Fibroblast of skin of right quadriceps (primary cell): Measurements from ENCODE around the gene ITSN1.
A peak's percentile ranks its signal among the peaks of the same experiment; 100 is the strongest.
"Not testable (repeated sequence)": the region's sequence is repeated elsewhere in the genome, so short reads cannot be mapped to it uniquely, and the experiment has no call there.

Experiments used
- DNase-seq: peaks from one replicate; pipeline ENCODE4 v3.0.0-alpha.2; 2013

Gene ITSN1

GRCh38 chr21:33901412-33902288 is 259.3 kb downstream of the ITSN1 start:
- peak; percentile 62 for DNase-seq

- DNase-seq: no peak
These were observed 260.0 kb downstream of the ITSN1 start for GRCh38 chr21:33902349-33902748.

GRCh38 chr21:33904041-33904440 is 261.7 kb downstream of the ITSN1 start:
- no peak for DNase-seq

- DNase-seq: no peak
These were observed 266.5 kb downstream of the ITSN1 start for GRCh38 chr21:33908760-33909159.

GRCh38 chr21:33909756-33910155 is 267.5 kb downstream of the ITSN1 start:
- DNase-seq: no peak

- DNase-seq: no peak
These were observed 271.9 kb downstream of the ITSN1 start for GRCh38 chr21:33914188-33914587.

- DNase-seq: peak; percentile 97
These were observed 273.3 kb downstream of the ITSN1 start, which contains the start of gene ATP5PO for GRCh38 chr21:33915368-33916199. TSS of gene ATP5PO (minus strand) at chr21:33915804. CDS start at chr21:33915763, 41 bp downstream.

GRCh38 chr21:33916200-33916567 is 273.9 kb downstream of the ITSN1 start:
- DNase-seq: no peak

- no peak for DNase-seq
These were observed 275.1 kb downstream of the ITSN1 start for GRCh38 chr21:33917421-33917820.

- peak; percentile 70 for DNase-seq
These were observed 281.9 kb downstream of the ITSN1 start for GRCh38 chr21:33924079-33924765.

GRCh38 chr21:33924766-33925100 is 282.4 kb downstream of the ITSN1 start:
- no peak for DNase-seq

GRCh38 chr21:33926248-33926647 is 283.9 kb downstream of the ITSN1 start:
- not testable (repeated sequence) for DNase-seq

- not testable (repeated sequence) for DNase-seq
These were observed 288.9 kb downstream of the ITSN1 start for GRCh38 chr21:33931052-33931798.

GRCh38 chr21:33931799-33932390 is 289.6 kb downstream of the ITSN1 start:
- DNase-seq: no peak

GRCh38 chr21:33932731-33933130 is 290.4 kb downstream of the ITSN1 start:
- DNase-seq: no peak

- DNase-seq: no peak
These were observed 294.2 kb downstream of the ITSN1 start for GRCh38 chr21:33936301-33937038.

GRCh38 chr21:33937146-33937545 is 294.8 kb downstream of the ITSN1 start:
- no peak for DNase-seq

- DNase-seq: no peak
These were observed 295.6 kb downstream of the ITSN1 start for GRCh38 chr21:33937931-33938339.

GRCh38 chr21:33938381-33938780 is 296.1 kb downstream of the ITSN1 start:
- no peak for DNase-seq

- DNase-seq: no peak
These were observed 296.9 kb downstream of the ITSN1 start for GRCh38 chr21:33939226-33939625.

- peak; percentile 94 for DNase-seq
These were observed 298.0 kb downstream of the ITSN1 start for GRCh38 chr21:33940164-33940880.
